Peyer's patch (tissue), 4 donors: ENCODE measurements around the gene B3GNT8.

Experiments used
- POLR2A ChIP-seq, 2 donors: fragments of 450-650 bp; IDR thresholded peaks; one replicate each; pipeline ENCODE4 v1.5.1; 2017; ENCODE audit warnings: antibody characterized with exemption in 2 of 2, mild to moderate bottlenecking in 2 of 2, moderate library complexity in 2 of 2
- TF ChIP-seq, protein P1 (sequence below), 6 experiments: fragments of 450-650 bp in 4 of 6; fragments of 200-600 bp in 2 of 6; sonication (generic) in 1 of 6; IDR thresholded peaks; one replicate each; pipeline ENCODE4 v1.5.1; 2017 to 2019; ENCODE audit warnings: antibody characterized with exemption in 6 of 6, mild to moderate bottlenecking in 3 of 6, moderate library complexity in 1 of 6

DNA sequence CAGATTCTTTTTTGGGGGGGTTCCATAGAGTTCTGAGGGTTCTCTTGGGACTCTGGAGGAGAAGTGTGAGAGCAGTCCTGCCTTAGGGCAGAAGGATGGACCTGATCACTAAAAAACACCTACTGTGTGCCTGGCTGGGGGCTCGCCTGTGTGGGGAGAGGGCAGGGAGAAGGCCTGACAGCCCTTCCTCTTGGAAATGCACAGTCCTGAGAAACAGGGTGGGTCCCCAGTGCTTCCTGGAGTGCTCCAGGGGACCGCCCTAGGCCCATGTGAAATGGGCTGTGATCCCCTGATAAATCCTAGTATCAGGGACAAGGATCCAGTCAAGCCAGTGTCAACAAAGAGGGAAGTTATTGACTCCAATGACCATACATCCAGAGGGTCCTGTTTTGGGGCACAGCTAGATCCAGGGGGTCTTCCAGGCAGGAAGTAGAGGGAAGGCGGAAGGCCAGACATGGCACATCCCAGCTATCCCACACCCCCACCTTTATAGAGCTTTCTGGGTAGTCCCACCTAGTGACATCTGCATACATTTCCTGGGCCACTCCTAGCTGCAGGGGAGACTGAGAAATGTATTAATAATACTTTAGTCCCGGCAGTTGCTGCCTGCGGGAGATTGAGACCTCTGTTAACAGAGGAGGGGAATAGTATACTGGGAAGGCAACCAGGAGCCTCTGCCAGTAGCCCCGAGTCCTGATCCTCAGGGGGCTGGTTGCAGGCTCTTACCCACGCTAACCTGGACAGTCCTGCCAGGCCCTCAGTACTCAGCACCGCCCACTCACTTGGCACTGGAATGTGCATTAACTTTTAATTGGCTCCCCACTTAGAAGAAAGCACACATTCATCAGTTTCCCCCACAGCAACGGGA, 15.8 kb downstream of the B3GNT8 start:
- TF ChIP-seq, protein P1, sequence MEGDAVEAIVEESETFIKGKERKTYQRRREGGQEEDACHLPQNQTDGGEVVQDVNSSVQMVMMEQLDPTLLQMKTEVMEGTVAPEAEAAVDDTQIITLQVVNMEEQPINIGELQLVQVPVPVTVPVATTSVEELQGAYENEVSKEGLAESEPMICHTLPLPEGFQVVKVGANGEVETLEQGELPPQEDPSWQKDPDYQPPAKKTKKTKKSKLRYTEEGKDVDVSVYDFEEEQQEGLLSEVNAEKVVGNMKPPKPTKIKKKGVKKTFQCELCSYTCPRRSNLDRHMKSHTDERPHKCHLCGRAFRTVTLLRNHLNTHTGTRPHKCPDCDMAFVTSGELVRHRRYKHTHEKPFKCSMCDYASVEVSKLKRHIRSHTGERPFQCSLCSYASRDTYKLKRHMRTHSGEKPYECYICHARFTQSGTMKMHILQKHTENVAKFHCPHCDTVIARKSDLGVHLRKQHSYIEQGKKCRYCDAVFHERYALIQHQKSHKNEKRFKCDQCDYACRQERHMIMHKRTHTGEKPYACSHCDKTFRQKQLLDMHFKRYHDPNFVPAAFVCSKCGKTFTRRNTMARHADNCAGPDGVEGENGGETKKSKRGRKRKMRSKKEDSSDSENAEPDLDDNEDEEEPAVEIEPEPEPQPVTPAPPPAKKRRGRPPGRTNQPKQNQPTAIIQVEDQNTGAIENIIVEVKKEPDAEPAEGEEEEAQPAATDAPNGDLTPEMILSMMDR (IDR thresholded peaks at IDR 0.05) = no peak
- no peak for TF ChIP-seq POLR2A (IDR thresholded peaks at IDR 0.05)
